Duodenal mucosa (tissue), 2 donors: ENCODE data around the gene CLEC20A.

Source experiments
- H3K27ac ChIP-seq: one replicate; pipeline ENCODE4 v1.7.0; 2013; ENCODE audit warnings: low read depth, low read length
- H3K27me3 ChIP-seq, 2 donors: one replicate each; pipeline ENCODE4 v1.7.0; 2013; ENCODE audit warnings: low read length in 2 of 2, control low read depth in 1 of 2; ENCODE audit not compliant: insufficient read depth in 2 of 2, control insufficient read depth in 1 of 2
- H3K36me3 ChIP-seq, 2 donors: one replicate each; pipeline ENCODE4 v1.7.0; 2013; ENCODE audit warnings: low read length in 2 of 2, control low read depth in 1 of 2; ENCODE audit not compliant: insufficient read depth in 2 of 2, control insufficient read depth in 1 of 2
- H3K4me1 ChIP-seq, 2 donors: one replicate each; pipeline ENCODE4 v1.7.0; 2013; ENCODE audit warnings: low read length in 2 of 2, control low read depth in 1 of 2; ENCODE audit not compliant: insufficient read depth in 2 of 2, control insufficient read depth in 1 of 2
- H3K4me3 ChIP-seq, 2 donors: one replicate each; pipeline ENCODE4 v1.7.0; 2013; ENCODE audit warnings: low read length in 2 of 2, low read depth in 1 of 2
- H3K9ac ChIP-seq, 2 donors: one replicate each; pipeline ENCODE4 v1.7.0; 2013; ENCODE audit warnings: low read length in 2 of 2, low read depth in 1 of 2
- H3K9me3 ChIP-seq, 2 donors: one replicate each; pipeline ENCODE4 v1.7.0; 2013; ENCODE audit warnings: low read length in 2 of 2, control low read depth in 1 of 2; ENCODE audit not compliant: control insufficient read depth in 1 of 2

The CLEC20A gene

GRCh38 chr1:178492341-178492740 lies 4.4 kb downstream of the CLEC20A start:
- Histone ChIP-seq H3K4me1 (no peaks in the 10 kb centered on the region), H3K27ac (no peak overlapping the region), H3K9ac (no peak overlapping the region), H3K36me3 (no peaks in the 10 kb centered on the region), H3K4me3 (no peak overlapping the region), H3K27me3 (peaks cover 5 to 6% of the 10 kb centered on the region in 2 donors), H3K9me3 (no peaks in the 10 kb centered on the region)

- H3K27me3 ChIP-seq: peaks cover 5 to 6% of the 10 kb centered on the region in 2 donors
- no peak overlapping the region for H3K27ac ChIP-seq
- peaks cover 0 to 5% of the 10 kb centered on the region in 2 donors for H3K4me1 ChIP-seq
Observed at GRCh38 chr1:178491721-178492120, 5.0 kb downstream of the CLEC20A start.

GRCh38 chr1:178490967-178491366 lies 5.8 kb downstream of the CLEC20A start:
- Histone ChIP-seq H3K27me3 (peaks cover 5 to 6% of the 10 kb centered on the region in 2 donors), H3K9me3 (no peaks in the 10 kb centered on the region), H3K27ac (no peak overlapping the region), H3K36me3 (no peaks in the 10 kb centered on the region), H3K4me1 (peaks cover 0 to 5% of the 10 kb centered on the region in 2 donors), H3K4me3 (no peak overlapping the region), H3K9ac (no peak overlapping the region)

More at GRCh38 chr1:178491721-178492120, 5.0 kb downstream of the CLEC20A start:
- no peaks in the 10 kb centered on the region for H3K9me3 ChIP-seq
- H3K4me3 ChIP-seq: no peak overlapping the region
- H3K9ac ChIP-seq: no peak overlapping the region
- H3K36me3 ChIP-seq: no peaks in the 10 kb centered on the region

- Histone ChIP-seq H3K9me3 (no peaks in the 10 kb centered on the region), H3K36me3 (no peaks in the 10 kb centered on the region), H3K27ac (no peak overlapping the region), H3K9ac (no peak overlapping the region), H3K4me1 (peaks cover 0 to 5% of the 10 kb centered on the region in 2 donors), H3K27me3 (peaks cover 5 to 6% of the 10 kb centered on the region in 2 donors), H3K4me3 (no peak overlapping the region)
Observed at GRCh38 chr1:178490136-178490535, 6.6 kb downstream of the CLEC20A start.

- no peaks in the 10 kb centered on the region for H3K9me3 ChIP-seq
- no peak overlapping the region for H3K27ac ChIP-seq
- peaks cover 5 to 6% of the 10 kb centered on the region in 2 donors for H3K27me3 ChIP-seq
- no peaks in the 10 kb centered on the region for H3K36me3 ChIP-seq
- H3K9ac ChIP-seq: no peak overlapping the region
- peaks cover 0 to 5% of the 10 kb centered on the region in 2 donors for H3K4me1 ChIP-seq
- H3K4me3 ChIP-seq: no peak overlapping the region
Observed at GRCh38 chr1:178489399-178489798, 7.4 kb downstream of the CLEC20A start.

- peaks cover 5 to 6% of the 10 kb centered on the region in 2 donors for H3K27me3 ChIP-seq
- H3K4me1 ChIP-seq: peaks cover 0 to 5% of the 10 kb centered on the region in 2 donors
- no peak overlapping the region for H3K4me3 ChIP-seq
- H3K9me3 ChIP-seq: no peaks in the 10 kb centered on the region
- H3K27ac ChIP-seq: no peak overlapping the region
- H3K9ac ChIP-seq: no peak overlapping the region
- H3K36me3 ChIP-seq: no peaks in the 10 kb centered on the region
Observed at GRCh38 chr1:178488393-178488792, 8.4 kb downstream of the CLEC20A start.

GRCh38 chr1:178487070-178487615 lies 9.6 kb downstream of the CLEC20A start:
- Histone ChIP-seq H3K9ac (no peak overlapping the region), H3K4me3 (peak overlapping the region in 1 of 2 donors; percentile 36), H3K27me3 (peaks cover 5 to 6% of the 10 kb centered on the region in 2 donors), H3K36me3 (no peaks in the 10 kb centered on the region), H3K9me3 (no peaks in the 10 kb centered on the region), H3K4me1 (peaks cover 0 to 5% of the 10 kb centered on the region in 2 donors), H3K27ac (no peak overlapping the region)

GRCh38 chr1:178486100-178487069 lies 10.4 kb downstream of the CLEC20A start:
- Histone ChIP-seq H3K4me3 (peak overlapping the region in 1 of 2 donors; percentile 36), H3K27me3 (peaks cover 5 to 6% of the 10 kb centered on the region in 2 donors), H3K4me1 (peaks cover 0 to 5% of the 10 kb centered on the region in 2 donors), H3K36me3 (no peaks in the 10 kb centered on the region), H3K9me3 (no peaks in the 10 kb centered on the region), H3K9ac (no peak overlapping the region), H3K27ac (no peak overlapping the region)

GRCh38 chr1:178485541-178485981 lies 11.2 kb downstream of the CLEC20A start:
- no peaks in the 10 kb centered on the region for H3K9me3 ChIP-seq
- peaks cover 5 to 6% of the 10 kb centered on the region in 2 donors for H3K27me3 ChIP-seq
- H3K4me1 ChIP-seq: peaks cover 0 to 5% of the 10 kb centered on the region in 2 donors
- no peak overlapping the region for H3K4me3 ChIP-seq
- H3K36me3 ChIP-seq: no peaks in the 10 kb centered on the region
- no peak overlapping the region for H3K27ac ChIP-seq
- no peak overlapping the region for H3K9ac ChIP-seq

- peaks cover 0 to 5% of the 10 kb centered on the region in 2 donors for H3K4me1 ChIP-seq
- no peak overlapping the region for H3K9ac ChIP-seq
- no peak overlapping the region for H3K27ac ChIP-seq
- H3K9me3 ChIP-seq: no peaks in the 10 kb centered on the region
- no peak overlapping the region for H3K4me3 ChIP-seq
- H3K36me3 ChIP-seq: no peaks in the 10 kb centered on the region
- H3K27me3 ChIP-seq: peaks cover 5 to 6% of the 10 kb centered on the region in 2 donors
Observed at GRCh38 chr1:178484698-178485225, 12.0 kb downstream of the CLEC20A start.
